ENCODE results near the gene RNFT1. TPM values are rescaled to one million over a fixed set of nuclear protein-coding genes. Genes with fewer than 3 reads are reported as not detected.
"Not testable (repeated sequence)": the region's sequence is repeated elsewhere in the genome, so short reads cannot be mapped to it uniquely, and the experiment has no call there.

The RNFT1 gene
- total RNA-seq, 2 experiments from 2014 or later = 17.2 to 27.2 TPM

- CTCF ChIA-PET (ENCODE audit: unreplicated experiment) = no interaction called here
- H3K9me2 ChIP-seq (ENCODE audit: insufficient read depth, low read length) = no peaks in the 10 kb centered on the region
- H4K20me1 ChIP-seq (ENCODE audit: insufficient read depth, low read length) = no peaks in the 10 kb centered on the region
- no peaks in the 10 kb centered on the region for H3K36me3 ChIP-seq (ENCODE audit: insufficient read depth, low read length)
- no peaks in the 10 kb centered on the region for H3K79me2 ChIP-seq (ENCODE audit: insufficient read depth, low read depth, low read length)
- DNase-seq (ENCODE audit: low spot score) = no peak
- no TSS peak for BruUV-seq (replicated peaks)
- no peak overlapping the region for H2AFZ ChIP-seq (ENCODE audit: low read length)
- H3K4me2 ChIP-seq (ENCODE audit: low read length) = no peak overlapping the region
- no peak overlapping the region for H3K27ac ChIP-seq (ENCODE audit: low read depth, low read length, poor library complexity, severe bottlenecking)
- no peaks in the 10 kb centered on the region for H3K4me1 ChIP-seq (ENCODE audit: insufficient read depth, low read length, poor library complexity, severe bottlenecking)
- no peaks in the 10 kb centered on the region for H3K9me3 ChIP-seq (ENCODE audit: low read length)
- TF ChIP-seq CTCF (conservative IDR thresholded peaks at IDR 0.05; ENCODE audit: low read length) (no peak), EZH2phosphoT487 (IDR thresholded peaks at IDR 0.05; ENCODE audit: borderline replicate concordance, low read depth, low read length) (no peak)
- H3K4me3 ChIP-seq (ENCODE audit: low read depth, low read length, poor library complexity, severe bottlenecking) = no peak overlapping the region
- intact Hi-C loops (cut with micrococcal nuclease; ENCODE audit: unreplicated experiment) = no loop called here
- POLR2A ChIA-PET = no interaction called here
Measured at GRCh38 chr17:59972778-59973177, 8.2 kb upstream of the RNFT1 start.

GRCh38 chr17:59971771-59972170, 7.2 kb upstream of the RNFT1 start:
- H3K4me2 ChIP-seq (ENCODE audit: low read length); H3K27ac ChIP-seq (ENCODE audit: low read depth, low read length, poor library complexity, severe bottlenecking); BruUV-seq (replicated peaks); H3K79me2 ChIP-seq (ENCODE audit: insufficient read depth, low read depth, low read length); intact Hi-C loops (cut with micrococcal nuclease; ENCODE audit: unreplicated experiment); H3K4me3 ChIP-seq (ENCODE audit: low read depth, low read length, poor library complexity, severe bottlenecking); H3K36me3 ChIP-seq (ENCODE audit: insufficient read depth, low read length); H3K9me2 ChIP-seq (ENCODE audit: insufficient read depth, low read length); DNase-seq (ENCODE audit: low spot score); CTCF ChIA-PET (ENCODE audit: unreplicated experiment); H2AFZ ChIP-seq (ENCODE audit: low read length); H4K20me1 ChIP-seq (ENCODE audit: insufficient read depth, low read length); H3K9me3 ChIP-seq (ENCODE audit: low read length); POLR2A ChIA-PET; H3K4me1 ChIP-seq (ENCODE audit: insufficient read depth, low read length, poor library complexity, severe bottlenecking): not testable (repeated sequence)

- intact Hi-C loops (cut with micrococcal nuclease; ENCODE audit: unreplicated experiment) = no loop called here
- Histone ChIP-seq H3K4me1 (ENCODE audit: insufficient read depth, low read length, poor library complexity, severe bottlenecking) (peaks cover 20% of the 10 kb centered on the region), H3K4me2 (ENCODE audit: low read length) (peak overlapping the region; percentile 87), H3K36me3 (ENCODE audit: insufficient read depth, low read length) (peaks cover 29% of the 10 kb centered on the region), H3K27ac (ENCODE audit: low read depth, low read length, poor library complexity, severe bottlenecking) (peak overlapping the region; percentile 62), H4K20me1 (ENCODE audit: insufficient read depth, low read length) (no peaks in the 10 kb centered on the region; the same call in 1 of the 2 replicates), H3K4me3 (ENCODE audit: low read depth, low read length, poor library complexity, severe bottlenecking) (peak overlapping the region; percentile 78), H3K79me2 (ENCODE audit: insufficient read depth, low read depth, low read length) (peaks cover 17% of the 10 kb centered on the region; the same call in 1 of the 2 replicates), H2AFZ (ENCODE audit: low read length) (peak overlapping the region; percentile 91), H3K9me2 (ENCODE audit: insufficient read depth, low read length) (no peaks in the 10 kb centered on the region), H3K9me3 (ENCODE audit: low read length) (no peaks in the 10 kb centered on the region)
- TSS peak; percentile 69 for BruUV-seq (replicated peaks)
- TF ChIP-seq CTCF (conservative IDR thresholded peaks at IDR 0.05; ENCODE audit: low read length) (no peak), EZH2phosphoT487 (IDR thresholded peaks at IDR 0.05; ENCODE audit: borderline replicate concordance, low read depth, low read length) (no peak)
- CTCF ChIA-PET (ENCODE audit: unreplicated experiment) = no interaction called here
- POLR2A ChIA-PET = interaction anchor here (0.6 to 1.9 kb wide), 5 partner anchors 14 to 995 kb away, joined by 5 to 12 read pairs (median 6); partner anchors contain the start of genes RPS6KB1 and TUBD1
- DNase-seq (ENCODE audit: low spot score) = peak; percentile 48
Measured at GRCh38 chr17:59963738-59964481, 630 bp downstream of the RNFT1 start.
